ENCODE results near the gene ICAM3. TPM values are rescaled to one million over a fixed set of nuclear protein-coding genes. Genes with fewer than 3 reads are reported as not detected.
A peak's percentile ranks its signal among the peaks of the same experiment; 100 is the strongest.

Gene ICAM3
- total and polyA plus RNA-seq, 2 experiments from 2014 or later: 2.9 to 12.7 TPM

DNA sequence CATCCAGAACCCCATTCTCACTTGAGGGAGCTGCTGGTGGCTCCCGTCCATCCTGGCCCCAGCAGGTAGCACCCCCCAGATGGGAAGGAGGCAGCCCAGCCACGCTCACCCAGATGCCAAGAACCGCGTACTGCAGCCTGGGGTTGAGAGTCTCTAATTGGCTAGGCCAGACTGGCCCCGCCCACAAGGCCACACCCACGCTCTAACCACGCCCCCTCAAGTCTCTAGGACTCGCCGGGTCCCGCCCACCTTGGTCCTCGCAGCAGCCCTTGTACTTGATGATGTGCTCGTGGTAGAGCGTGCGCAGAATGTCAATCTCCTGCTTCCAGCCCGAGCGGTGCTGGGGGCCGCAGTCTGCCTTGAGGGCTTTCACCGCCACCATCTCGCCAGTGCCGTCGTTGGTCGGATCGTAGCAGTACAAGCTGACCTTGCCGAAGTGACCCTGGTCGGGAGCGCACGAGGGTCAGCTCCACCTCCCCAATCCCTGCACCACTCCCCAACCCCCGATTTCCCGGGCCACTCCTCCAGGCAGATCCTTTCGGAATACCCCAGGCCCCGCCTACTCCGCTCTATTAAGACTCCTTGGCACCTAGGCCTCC lies 14.5 kb upstream of the ICAM3 start:
- Histone ChIP-seq H3K27me3 (no peaks in the 10 kb centered on the region), H3K27ac (peak overlapping the region; percentile 86), H3K36me3 (no peaks in the 10 kb centered on the region), H3K4me3 (peak overlapping the region; percentile 31), H3K4me1 (ENCODE audit: low read depth) (peaks cover 7% of the 10 kb centered on the region), H3K9me3 (ENCODE audit: low read depth) (no peaks in the 10 kb centered on the region)
- DNase-seq (ENCODE audit: low read depth in 1 of 2, low spot score in 1 of 2): peak; percentile 25 to 99
- no peak for TF ChIP-seq CTCF (IDR thresholded peaks at IDR 0.05; ENCODE audit: low read depth, low read length)

- no peak for TF ChIP-seq CTCF (IDR thresholded peaks at IDR 0.05; ENCODE audit: low read depth, low read length)
- Histone ChIP-seq H3K4me3 (peak overlapping the region; percentile 31), H3K27me3 (no peaks in the 10 kb centered on the region), H3K4me1 (ENCODE audit: low read depth) (peaks cover 7% of the 10 kb centered on the region), H3K9me3 (ENCODE audit: low read depth) (no peaks in the 10 kb centered on the region), H3K27ac (peak overlapping the region; percentile 86), H3K36me3 (no peaks in the 10 kb centered on the region)
- peak; percentile 32 to 95 for DNase-seq (ENCODE audit: low read depth in 1 of 2, low spot score in 1 of 2)
Measured at GRCh38 chr19:10352764-10353671, 13.6 kb upstream of the ICAM3 start.

GRCh38 chr19:10346509-10346908 lies 7.1 kb upstream of the ICAM3 start:
- H3K4me1 ChIP-seq (ENCODE audit: low read depth): no peaks in the 10 kb centered on the region
- no peak overlapping the region for H3K4me3 ChIP-seq
- DNase-seq (ENCODE audit: low read depth in 1 of 2, low spot score in 1 of 2): peak in 1 of 2 donors; percentile 56
- no peak for TF ChIP-seq CTCF (IDR thresholded peaks at IDR 0.05; ENCODE audit: low read depth, low read length)
- H3K36me3 ChIP-seq: no peaks in the 10 kb centered on the region
- H3K27me3 ChIP-seq: no peaks in the 10 kb centered on the region
- H3K9me3 ChIP-seq (ENCODE audit: low read depth): no peaks in the 10 kb centered on the region
- no peak overlapping the region for H3K27ac ChIP-seq

- Histone ChIP-seq H3K4me1 (ENCODE audit: low read depth) (no peaks in the 10 kb centered on the region), H3K4me3 (no peak overlapping the region), H3K27ac (no peak overlapping the region), H3K9me3 (ENCODE audit: low read depth) (no peaks in the 10 kb centered on the region), H3K27me3 (no peaks in the 10 kb centered on the region), H3K36me3 (no peaks in the 10 kb centered on the region)
- DNase-seq (ENCODE audit: low read depth in 1 of 2, low spot score in 1 of 2): no peak
- TF ChIP-seq CTCF (IDR thresholded peaks at IDR 0.05; ENCODE audit: low read depth, low read length): no peak
Measured at GRCh38 chr19:10344780-10345179, 5.4 kb upstream of the ICAM3 start.

- H3K27ac ChIP-seq: no peak overlapping the region
- H3K9me3 ChIP-seq (ENCODE audit: low read depth): no peaks in the 10 kb centered on the region
- no peaks in the 10 kb centered on the region for H3K4me1 ChIP-seq (ENCODE audit: low read depth)
- H3K27me3 ChIP-seq: no peaks in the 10 kb centered on the region
- no peak for TF ChIP-seq CTCF (IDR thresholded peaks at IDR 0.05; ENCODE audit: low read depth, low read length)
- DNase-seq (ENCODE audit: low read depth in 1 of 2, low spot score in 1 of 2): no peak
- H3K4me3 ChIP-seq: no peak overlapping the region
- H3K36me3 ChIP-seq: no peaks in the 10 kb centered on the region
Measured at GRCh38 chr19:10343495-10343894, 4.1 kb upstream of the ICAM3 start.

Data from cardiac muscle cell (in vitro differentiated cells and primary cell).